NCI-H1105 (cell line): ENCODE data around the gene OBSCN.
"Not testable (repeated sequence)": the region's sequence is repeated elsewhere in the genome, so short reads cannot be mapped to it uniquely, and the experiment has no call there.

Source experiments
- DNase-seq: peaks from one replicate; lab custom pipeline; 2025; lab: John Stamatoyannopoulos, UW

Gene OBSCN

DNA sequence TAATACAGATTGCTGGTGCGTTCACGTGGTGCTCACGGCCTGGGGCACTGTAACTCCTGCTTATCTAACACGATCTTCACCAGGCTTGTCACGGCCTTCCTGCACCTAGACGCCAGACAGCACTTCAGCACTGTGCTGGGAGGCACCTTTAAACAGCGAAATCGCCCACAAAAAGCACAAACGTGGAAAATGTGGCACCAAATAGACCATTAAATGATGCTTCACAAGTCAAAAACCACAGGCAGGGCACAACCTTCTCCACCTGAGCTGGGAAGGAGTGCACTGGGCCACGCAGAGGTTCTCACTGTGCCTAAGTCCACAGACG lies 22.2 kb upstream of the OBSCN start:
- DNase-seq: no peak

DNA sequence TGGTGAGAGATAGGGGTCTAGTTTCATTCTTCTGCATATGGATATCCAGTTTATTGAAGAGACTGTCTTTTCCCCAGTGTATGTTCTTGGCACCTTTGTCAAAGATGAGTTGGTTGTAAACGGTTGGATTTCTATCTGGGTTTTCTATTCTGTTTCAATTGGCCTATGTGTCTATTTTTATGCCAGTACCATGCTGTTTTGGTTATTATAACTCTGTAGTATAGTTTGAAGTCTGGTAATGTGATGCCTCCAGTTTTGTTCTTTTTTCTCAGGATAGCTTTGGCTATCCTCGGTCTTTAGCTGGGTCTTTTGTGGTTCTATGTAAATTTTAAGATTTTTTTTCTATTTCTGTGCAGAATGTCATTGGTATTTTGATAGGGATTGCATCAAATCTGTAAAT lies 19.6 kb upstream of the OBSCN start:
- not testable (repeated sequence) for DNase-seq

DNA sequence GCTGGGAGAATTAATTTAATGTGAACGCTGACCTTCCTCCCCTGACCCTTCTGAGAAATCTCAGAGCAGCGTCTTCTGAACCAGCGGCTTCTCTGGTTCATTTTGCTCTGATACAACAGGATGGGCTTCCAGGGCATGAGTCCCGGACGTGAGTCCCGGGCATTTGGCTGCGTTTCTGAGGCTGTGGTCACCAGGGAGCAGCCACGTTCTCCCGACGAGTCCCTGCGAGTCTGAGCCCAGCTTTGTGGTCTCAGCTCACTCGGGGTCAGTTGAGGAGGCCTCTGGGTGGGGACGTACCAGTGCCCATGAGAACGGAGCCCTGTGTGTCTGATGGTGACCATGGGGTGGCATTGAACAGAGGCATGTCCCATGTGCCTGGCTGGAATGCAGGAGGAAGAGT lies 17.7 kb upstream of the OBSCN start:
- no peak for DNase-seq

DNA sequence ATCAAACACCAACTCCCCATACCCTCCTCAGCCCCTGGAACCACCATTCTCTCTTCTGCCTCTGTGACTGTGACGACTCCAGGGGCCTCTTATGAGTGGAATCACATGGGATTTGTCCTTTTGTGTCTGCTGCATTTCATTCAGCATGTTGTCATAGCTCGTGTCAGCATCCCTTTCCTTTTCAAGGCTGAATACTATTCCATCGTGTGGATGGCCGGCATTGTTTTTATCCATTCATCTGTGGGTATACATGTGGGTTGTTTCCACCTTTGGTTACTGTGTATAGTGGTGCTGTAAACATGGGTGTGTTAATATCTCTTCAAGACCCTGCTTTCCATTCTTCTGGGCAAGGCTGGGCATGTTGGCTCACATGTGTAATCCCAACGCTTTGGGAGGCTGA lies 17.1 kb upstream of the OBSCN start:
- DNase-seq: no peak

DNA sequence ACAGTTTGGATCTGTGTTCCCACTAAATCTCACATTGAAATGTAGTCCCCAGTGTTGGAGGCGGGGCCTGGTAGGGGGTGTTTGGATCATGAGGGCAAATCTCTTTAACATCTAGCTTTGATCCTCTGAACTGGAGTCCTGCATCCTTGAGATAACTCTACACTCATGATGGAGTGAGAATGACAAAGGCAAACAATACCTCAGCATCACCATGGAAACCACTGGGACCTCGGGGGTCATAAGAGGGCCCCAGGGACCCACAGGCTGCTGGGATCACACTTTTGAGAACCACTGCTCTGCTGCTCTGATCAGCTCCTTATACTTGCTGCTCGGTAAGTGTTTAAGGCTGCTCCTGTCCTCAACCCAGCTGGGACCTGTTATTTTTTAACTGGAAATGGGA lies 13.4 kb upstream of the OBSCN start:
- no peak for DNase-seq

DNA sequence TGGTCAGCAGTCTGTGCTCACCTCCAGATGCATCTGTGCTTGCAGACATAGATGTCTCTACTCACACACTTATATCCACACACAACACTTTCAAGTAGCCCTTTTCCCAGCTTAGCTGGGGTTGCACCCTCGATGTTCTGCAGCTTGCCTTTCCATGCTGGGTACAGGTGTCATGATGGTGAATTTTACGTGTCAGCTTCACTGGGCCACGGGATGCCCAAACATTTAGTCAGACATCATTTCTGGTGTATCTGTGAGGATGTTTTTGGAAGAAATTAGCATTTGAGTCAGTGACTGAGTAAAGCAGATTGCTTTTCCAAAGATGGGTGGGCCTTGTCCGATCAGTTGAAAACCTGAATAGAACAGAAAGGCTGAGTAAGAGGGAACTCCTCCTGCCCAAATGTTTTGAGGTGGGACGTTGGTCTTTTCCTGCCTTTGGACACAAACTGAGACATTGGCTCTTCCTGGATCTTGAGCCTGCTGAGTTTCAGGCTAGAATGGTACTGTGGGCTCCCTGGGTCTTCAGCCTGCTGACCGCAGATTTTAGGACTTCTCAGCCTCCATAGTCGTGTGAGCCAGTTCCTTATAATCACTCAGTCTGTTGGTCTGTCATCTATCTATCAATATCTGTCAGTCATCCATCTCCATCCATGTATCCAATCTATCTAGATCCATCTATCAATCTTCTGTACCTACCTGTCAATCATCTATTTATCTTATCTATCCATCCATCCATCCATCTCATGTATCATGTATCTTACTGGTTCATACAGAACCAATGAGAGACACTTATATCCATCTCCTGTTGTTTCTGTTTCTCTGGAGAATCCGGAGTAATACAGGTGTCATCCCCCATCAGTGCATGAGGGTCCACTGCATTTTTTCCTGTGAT lies 12.7 kb upstream of the OBSCN start:
- no peak for DNase-seq

DNA sequence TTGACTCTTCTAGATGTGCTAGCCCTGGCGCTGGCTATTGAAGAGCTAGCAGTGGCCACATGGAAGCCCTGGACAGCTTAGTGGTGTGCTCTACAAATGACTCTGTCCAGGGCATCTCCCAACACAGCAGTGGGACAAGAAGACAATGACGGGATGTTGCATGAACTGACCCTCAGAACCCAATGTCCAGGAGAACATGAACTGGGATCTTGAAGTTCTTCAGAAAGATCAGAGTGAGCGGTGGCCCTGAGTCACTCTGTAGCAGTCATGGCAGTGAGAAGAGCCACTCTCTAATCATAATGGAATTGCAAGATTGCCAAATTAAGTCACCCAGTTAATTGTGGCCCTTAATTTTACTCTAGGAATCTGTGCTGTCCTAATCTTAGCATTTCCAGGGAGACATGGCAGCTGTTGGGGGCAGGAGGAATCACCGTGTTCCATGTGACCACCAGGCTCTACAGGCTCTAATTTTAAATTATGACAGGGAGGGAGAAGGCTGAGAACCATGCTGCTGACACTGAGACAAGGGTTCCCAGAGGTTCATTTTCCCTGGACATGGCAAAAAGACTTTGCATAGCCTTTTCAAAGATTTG lies 10.2 kb upstream of the OBSCN start:
- DNase-seq: no peak

DNA sequence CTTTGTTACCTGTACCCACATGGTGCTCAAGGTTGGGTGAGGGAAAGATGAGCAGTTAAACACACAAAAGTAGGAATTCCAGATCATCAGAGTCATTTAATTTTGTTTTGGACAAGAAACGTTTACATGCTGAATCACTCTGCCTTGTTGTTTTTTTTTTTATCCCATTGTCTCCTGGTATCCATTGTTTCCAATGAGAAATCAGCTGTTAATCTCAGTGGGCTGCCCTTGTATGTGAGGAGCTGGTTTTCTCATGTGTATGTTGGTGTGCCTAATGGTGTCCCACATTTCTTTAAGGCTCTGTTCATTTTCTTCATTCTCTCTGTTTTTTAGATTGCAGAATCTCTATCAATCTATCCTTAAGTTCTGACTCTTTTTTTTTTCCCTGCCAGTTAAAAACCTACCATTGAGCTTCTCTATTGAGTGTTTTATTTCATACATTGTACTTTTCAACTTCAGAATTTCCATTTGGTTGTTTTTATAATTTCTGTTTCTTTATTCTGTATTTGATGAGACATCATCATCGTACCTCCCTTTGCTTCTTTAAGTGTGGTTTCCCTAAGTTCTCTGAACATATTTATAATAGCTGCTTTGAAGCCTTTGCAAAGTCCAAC lies 8.8 kb upstream of the OBSCN start:
- no peak for DNase-seq

DNA sequence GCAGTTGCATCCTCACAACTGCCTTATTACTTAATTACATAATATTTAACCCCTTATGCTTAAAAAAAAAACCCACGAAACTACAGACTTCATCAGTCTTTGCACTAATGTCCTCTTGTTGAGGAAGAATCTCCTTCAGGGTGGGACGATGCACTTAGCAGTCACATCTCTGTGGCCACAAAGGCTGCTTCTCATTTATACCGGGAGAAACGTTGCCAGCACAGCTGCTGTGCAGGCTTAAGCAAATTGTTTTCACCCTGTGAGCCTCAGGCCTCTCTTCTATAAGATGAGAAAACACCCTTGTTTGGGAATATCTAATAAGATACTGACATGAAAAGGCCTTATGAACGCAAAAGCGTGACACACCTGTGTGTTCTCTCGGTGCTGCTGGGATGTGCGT lies 2.9 kb upstream of the OBSCN start:
- no peak for DNase-seq

DNA sequence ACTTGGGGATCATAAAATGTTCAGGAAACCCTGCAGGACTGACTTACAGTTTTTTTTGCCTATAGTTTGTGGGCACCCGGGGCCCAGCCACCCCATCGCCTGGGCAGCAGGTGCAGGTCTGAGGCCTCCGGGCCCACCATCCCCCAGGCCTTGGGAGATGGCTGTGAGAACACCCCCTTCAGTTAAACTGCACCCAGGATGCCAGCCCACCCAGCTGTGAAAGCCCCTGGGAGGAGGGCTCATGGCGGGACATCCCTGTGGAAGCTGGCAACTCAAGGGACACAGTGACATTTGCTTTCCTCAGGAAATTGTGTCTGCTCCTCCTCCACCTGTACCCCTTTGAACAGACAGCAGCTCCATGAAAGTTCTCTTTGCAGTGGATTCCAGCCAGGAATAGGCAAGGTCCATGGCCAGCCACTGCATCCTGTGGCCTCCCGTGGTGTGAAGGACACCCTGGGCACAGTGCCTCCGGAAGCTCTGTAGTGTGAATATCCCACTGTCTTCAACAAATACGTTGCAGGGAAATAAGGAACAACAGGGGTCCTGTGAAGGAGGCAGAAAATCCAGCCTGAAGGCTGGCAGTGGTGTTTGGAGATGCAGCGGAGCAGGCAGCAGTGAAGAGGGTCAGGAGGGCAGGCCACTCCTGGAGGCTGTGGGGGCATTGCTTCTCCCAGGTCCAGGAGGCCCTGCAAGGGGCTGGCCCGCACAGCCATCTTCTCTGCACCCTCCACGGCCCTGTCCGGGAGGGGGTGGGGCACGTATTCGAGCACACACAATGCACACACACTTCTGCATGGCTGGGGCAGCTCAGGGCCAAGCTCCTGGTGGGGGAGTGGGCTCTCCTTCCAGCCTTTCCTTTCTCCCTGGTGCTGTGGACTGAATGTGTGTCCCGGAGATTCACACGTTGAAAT lies 2.1 kb upstream of the OBSCN start:
- no peak for DNase-seq

DNA sequence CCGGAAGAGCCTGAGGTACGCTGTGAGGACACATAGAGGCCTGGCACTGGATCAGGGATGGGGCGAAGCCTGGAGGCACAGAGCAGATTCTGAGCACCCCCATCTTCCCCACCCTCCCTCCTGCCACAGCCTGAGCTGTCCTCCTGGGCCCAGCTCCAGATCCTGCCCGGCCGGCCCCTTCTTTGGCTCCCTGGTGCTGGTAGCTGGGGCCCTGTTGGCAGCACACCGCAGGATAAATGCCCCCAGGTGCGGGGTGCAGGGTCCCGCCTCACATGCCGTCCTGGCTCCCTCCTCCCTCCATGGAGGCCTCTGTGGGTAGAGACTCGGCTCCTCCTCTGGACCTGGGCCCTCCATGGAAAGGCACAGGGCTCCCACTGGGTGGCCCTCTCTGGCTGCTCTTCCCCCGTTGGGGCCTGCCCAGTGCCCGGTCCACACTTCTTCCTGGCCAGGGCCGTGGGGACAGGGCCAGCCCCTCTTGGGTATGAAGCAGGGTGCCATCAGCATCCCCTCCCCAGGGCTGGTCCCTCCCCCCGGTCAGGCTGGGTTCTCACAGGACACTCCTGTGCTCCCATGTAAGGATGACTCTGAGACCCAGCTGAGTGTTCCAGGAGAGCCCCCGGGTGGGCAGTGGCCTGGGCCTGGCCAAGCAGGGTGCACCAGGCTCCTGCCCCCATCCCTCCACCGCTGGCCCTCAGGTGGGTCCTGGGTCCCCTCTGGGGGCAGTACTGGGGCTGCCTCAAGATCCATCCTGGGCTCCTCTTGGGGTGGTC lies 1.1 kb upstream of the OBSCN start:
- no peak for DNase-seq

DNA sequence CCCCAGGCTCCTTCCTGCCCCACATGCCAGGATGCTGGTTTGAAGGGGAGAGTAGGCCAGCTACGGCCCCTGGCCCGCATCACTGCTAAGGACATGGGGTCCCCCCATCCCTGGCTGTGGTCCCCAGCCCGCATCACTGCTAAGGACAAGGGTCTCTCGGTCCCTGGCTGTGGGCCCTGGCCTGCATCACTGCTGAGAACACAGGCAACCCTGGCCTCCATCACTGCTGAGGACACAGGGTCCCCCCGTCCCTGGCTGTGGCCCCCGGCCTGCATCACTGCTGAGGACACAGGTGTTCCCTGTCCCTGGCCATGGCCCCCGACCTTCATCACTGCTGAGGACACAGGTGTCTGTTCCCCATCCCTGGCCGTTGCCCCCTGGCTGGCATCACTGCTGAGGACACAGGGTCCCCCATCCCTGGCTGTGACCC lies 448 bp upstream of the OBSCN start:
- no peak for DNase-seq

DNA sequence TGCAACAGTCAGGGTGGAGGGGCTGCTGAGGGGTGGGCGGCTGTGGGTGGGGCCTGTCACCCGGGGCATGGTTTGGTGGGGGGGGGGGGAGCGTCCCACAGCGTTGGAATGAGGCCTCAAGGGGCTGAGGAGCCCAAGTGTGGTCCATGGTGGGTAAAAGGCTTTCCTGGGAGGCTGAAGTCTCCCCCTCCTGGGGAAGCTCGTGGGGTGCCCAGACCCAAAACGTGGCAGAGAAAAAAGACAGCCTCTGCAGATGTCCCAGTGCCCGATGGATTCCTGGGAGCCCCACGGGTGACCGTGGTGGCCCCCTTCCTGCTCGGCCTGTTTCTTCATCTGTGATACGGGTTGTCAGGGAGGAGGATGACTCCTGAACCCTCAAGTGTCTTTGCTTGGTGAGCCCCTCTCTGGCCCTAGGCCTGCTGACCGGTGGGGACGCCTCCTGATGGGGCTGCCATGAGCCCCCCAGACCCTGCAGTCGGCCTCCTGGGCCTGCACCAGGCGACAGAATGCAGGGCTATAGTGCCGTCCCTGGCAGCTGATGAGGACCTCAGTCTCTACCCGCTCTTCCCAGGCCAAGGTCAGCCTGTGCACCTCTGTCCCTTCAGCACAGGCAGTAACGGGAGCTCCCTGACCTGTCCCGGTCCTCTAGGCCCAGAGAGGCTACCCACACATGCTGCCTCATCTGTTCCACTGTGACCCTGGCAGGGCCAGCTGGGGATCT lies 1.1 kb downstream of the OBSCN start:
- DNase-seq: no peak

DNA sequence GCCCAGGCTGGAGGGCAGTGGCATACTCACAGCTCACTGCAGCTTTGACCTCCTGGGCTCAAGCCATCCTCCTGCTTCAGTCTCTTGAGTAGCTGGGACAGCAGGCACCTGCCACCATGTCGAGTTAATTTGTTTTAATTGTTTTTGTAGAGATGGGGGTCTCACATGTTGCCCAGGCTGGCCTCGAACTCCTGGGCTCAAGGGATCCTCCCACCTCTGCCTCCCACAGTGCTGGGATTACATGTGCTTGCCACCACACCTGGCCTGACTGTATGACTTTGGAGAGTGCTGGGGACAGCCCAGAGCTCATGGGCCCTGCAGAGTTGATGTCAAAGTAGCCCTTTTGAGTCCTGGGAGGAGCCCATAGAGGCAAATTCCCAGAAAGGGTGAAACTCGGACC lies 1.8 kb downstream of the OBSCN start:
- DNase-seq: no peak

DNA sequence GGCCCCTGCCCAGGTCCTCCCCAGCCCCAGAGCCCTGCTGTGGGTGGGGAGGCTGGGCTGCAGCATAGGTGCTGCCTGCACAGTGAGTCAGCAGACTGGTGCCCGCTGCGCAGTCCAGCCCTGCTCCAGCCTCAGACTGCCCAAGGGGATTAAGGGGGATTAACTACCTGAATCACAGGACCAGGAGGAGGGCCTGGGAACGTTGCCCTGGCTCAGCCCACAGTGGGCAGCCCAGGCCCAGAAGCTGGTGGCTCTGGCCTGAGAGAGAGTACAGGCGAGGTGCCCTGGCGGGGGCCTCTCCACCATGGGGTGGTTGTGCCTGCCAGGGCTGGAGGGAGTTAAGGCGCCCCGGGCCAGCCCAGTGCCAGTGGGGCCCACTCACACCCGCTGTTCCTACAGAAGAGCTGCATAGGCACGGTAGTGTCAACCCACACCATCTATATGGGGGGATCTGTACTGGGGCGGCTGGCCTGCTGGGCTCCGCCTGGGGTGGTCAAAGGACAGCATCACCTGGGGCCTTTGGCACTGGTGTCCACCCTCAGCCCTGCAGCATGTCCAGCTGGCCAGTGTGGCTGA lies 2.3 kb downstream of the OBSCN start:
- DNase-seq: no peak

DNA sequence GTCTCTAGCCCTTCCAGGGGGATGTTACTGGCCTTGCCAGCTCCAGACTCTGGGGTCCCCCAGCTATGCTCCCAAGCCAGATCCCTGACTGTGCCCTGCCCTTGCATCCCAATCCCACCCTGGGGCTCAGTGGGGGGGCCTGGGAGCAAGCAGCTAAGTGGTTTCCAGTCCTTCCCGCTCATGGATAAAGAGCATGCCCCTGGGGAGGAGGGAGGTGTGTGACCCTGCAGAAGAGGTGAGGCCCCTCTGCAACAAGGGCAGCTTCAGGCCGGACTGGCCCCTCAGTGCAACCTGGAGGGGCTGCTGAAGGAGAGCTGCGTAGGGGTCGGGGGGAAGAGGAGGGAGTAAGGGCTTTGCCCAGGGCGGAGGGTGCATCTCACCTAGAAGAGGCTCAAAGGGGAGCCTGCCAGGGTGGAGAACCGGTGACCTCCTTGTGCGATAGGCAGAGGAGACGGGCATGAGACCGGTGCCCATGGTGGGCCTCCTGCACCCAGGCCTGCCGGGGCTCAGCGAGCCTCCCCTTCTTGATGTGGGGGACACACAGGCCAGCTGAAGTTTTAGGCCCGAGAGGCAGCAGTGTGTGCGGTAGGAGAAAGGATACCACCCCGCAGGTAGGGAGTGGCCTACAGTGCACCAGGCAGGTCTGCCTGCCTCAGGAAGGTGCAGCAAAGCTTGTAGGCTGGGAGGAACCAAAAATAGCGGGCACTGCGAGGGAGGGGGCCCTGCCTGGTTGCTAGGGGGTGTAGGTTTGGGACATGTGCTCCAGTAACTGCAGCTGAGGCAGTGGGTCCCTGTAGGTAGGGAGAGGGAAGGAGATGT lies 3.1 kb downstream of the OBSCN start:
- no peak for DNase-seq

DNA sequence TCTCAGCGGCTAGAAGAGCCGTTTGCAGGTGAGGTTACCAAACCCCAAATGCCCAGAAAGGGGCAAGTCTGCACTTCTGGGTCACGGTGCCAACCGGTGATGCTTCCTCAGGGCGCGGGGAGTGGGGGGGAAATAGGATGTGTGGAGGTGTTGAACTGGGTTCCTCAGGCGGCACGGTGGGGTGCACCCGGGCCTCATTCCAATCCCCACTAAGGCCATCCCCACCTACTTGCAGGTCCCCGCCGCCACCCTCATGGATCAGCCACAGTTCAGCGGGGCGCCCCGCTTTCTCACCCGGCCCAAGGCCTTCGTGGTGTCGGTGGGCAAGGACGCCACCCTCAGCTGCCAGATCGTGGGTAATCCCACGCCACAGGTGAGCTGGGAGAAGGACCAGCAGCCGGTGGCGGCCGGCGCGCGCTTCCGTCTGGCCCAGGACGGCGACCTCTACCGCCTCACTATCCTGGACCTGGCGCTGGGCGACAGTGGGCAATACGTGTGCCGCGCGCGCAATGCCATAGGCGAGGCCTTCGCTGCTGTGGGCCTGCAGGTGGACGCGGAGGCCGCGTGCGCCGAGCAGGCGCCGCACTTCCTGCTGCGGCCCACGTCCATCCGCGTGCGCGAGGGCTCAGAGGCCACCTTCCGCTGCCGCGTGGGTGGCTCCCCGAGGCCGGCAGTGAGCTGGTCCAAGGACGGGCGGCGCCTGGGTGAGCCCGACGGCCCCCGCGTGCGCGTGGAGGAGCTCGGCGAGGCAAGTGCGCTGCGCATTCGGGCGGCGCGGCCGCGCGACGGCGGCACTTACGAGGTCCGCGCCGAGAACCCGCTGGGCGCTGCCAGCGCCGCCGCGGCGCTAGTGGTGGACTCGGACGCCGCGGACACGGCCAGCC lies 3.9 kb downstream of the OBSCN start:
- no peak for DNase-seq

DNA sequence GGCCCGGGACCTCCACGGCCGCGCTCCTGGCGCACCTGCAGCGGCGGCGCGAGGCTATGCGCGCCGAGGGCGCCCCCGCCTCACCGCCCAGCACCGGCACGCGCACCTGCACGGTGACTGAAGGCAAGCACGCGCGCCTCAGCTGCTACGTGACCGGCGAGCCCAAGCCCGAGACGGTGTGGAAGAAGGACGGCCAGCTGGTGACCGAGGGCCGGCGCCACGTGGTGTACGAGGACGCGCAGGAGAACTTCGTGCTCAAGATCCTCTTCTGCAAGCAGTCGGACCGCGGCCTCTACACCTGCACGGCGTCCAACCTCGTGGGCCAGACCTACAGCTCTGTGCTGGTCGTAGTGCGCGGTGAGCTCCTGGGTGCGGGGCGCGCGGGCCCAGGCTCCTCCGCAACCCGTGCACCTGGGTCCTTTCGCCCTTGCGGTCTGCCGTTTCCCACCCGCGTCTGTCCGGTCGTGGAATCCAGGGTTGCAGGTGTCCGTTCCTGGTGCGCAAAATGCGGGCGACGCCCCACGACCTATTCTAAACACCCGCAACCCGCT lies 4.6 kb downstream of the OBSCN start:
- DNase-seq: no peak
